KOPT-K1 (cell line): ENCODE measurements around the gene WBP11.
"Not testable (repeated sequence)": the region's sequence is repeated elsewhere in the genome, so short reads cannot be mapped to it uniquely, and the experiment has no call there.

Experiments used
- H3K27ac ChIP-seq: fragments of 200-600 bp; sonication (generic); 2 replicates; pipeline ENCODE4 v1.5.1; 2016; ENCODE audit warnings: antibody characterized with exemption, mild to moderate bottlenecking, low read depth, low read length; ENCODE audit not compliant: poor library complexity, severe bottlenecking
- H3K36me3 ChIP-seq: fragments of 200-600 bp; sonication (generic); 2 replicates; pipeline ENCODE4 v1.5.1; 2017; ENCODE audit warnings: antibody characterized with exemption, mild to moderate bottlenecking, low read length, moderate library complexity; ENCODE audit not compliant: insufficient read depth
- H3K9me3 ChIP-seq: fragments of 200-600 bp; sonication (generic); 2 replicates; pipeline ENCODE4 v1.5.1; 2017; ENCODE audit warnings: antibody characterized with exemption, low read length, mild to moderate bottlenecking; ENCODE audit not compliant: insufficient read depth, poor library complexity, severe bottlenecking

Gene WBP11

GRCh38 chr12:14770496-14771461, 32.5 kb downstream of the WBP11 start:
- Histone ChIP-seq H3K36me3 (peaks cover 19% of the 10 kb centered on the region), H3K9me3 (no peaks in the 10 kb centered on the region), H3K27ac (peak overlapping the region; percentile 93)

- H3K9me3 ChIP-seq, result peaks cover 5% of the 10 kb centered on the region
- peaks cover 23% of the 10 kb centered on the region for H3K36me3 ChIP-seq
- peak overlapping the region; percentile 93 for H3K27ac ChIP-seq
These were observed 33.2 kb downstream of the WBP11 start for GRCh38 chr12:14769969-14770495.

GRCh38 chr12:14769466-14769968, 33.8 kb downstream of the WBP11 start:
- peaks cover 23% of the 10 kb centered on the region for H3K36me3 ChIP-seq
- H3K27ac ChIP-seq, result peak overlapping the region; percentile 93
- H3K9me3 ChIP-seq, result peaks cover 5% of the 10 kb centered on the region

GRCh38 chr12:14768823-14769405, 34.4 kb downstream of the WBP11 start:
- H3K27ac ChIP-seq, result no peak overlapping the region
- H3K36me3 ChIP-seq, result peaks cover 23% of the 10 kb centered on the region
- H3K9me3 ChIP-seq, result peaks cover 5% of the 10 kb centered on the region

- Histone ChIP-seq H3K36me3 (peaks cover 23% of the 10 kb centered on the region), H3K27ac (no peak overlapping the region), H3K9me3 (peaks cover 5% of the 10 kb centered on the region)
These were observed 35.7 kb downstream of the WBP11 start for GRCh38 chr12:14767617-14768016.

GRCh38 chr12:14766649-14767215, 36.5 kb downstream of the WBP11 start:
- Histone ChIP-seq H3K9me3 (peaks cover 8% of the 10 kb centered on the region), H3K27ac (no peak overlapping the region), H3K36me3 (peaks cover 23% of the 10 kb centered on the region)

GRCh38 chr12:14766020-14766419, 37.3 kb downstream of the WBP11 start:
- peaks cover 15% of the 10 kb centered on the region for H3K9me3 ChIP-seq
- not testable (repeated sequence) for H3K27ac ChIP-seq
- peaks cover 23% of the 10 kb centered on the region for H3K36me3 ChIP-seq

- peaks cover 21% of the 10 kb centered on the region for H3K9me3 ChIP-seq
- no peak overlapping the region for H3K27ac ChIP-seq
- peaks cover 23% of the 10 kb centered on the region for H3K36me3 ChIP-seq
These were observed 37.9 kb downstream of the WBP11 start for GRCh38 chr12:14765398-14765797.

- not testable (repeated sequence) for H3K36me3 ChIP-seq
These were observed 43.5 kb downstream of the WBP11 start for GRCh38 chr12:14759711-14760280.

GRCh38 chr12:14756334-14757143, 46.7 kb downstream of the WBP11 start:
- Histone ChIP-seq H3K27ac (no peak overlapping the region), H3K36me3 (no peaks in the 10 kb centered on the region), H3K9me3 (peaks cover 19% of the 10 kb centered on the region)

More at GRCh38 chr12:14759711-14760280, 43.5 kb downstream of the WBP11 start:
- not testable (repeated sequence) for H3K27ac ChIP-seq
- peaks cover 24% of the 10 kb centered on the region for H3K9me3 ChIP-seq

GRCh38 chr12:14751986-14752385, 51.3 kb downstream of the WBP11 start:
- no peaks in the 10 kb centered on the region for H3K36me3 ChIP-seq
- H3K9me3 ChIP-seq, result peaks cover 4% of the 10 kb centered on the region
- no peak overlapping the region for H3K27ac ChIP-seq

GRCh38 chr12:14743061-14743460, 60.2 kb downstream of the WBP11 start:
- H3K9me3 ChIP-seq, result peaks cover 9% of the 10 kb centered on the region
- no peaks in the 10 kb centered on the region for H3K36me3 ChIP-seq
- H3K27ac ChIP-seq, result no peak overlapping the region

GRCh38 chr12:14741942-14742341, 61.3 kb downstream of the WBP11 start:
- Histone ChIP-seq H3K27ac (no peak overlapping the region), H3K9me3 (peaks cover 4% of the 10 kb centered on the region), H3K36me3 (no peaks in the 10 kb centered on the region)

GRCh38 chr12:14741153-14741552, 62.1 kb downstream of the WBP11 start:
- Histone ChIP-seq H3K27ac (no peak overlapping the region), H3K36me3 (no peaks in the 10 kb centered on the region), H3K9me3 (peaks cover 4% of the 10 kb centered on the region)
